Measurements from ENCODE around the gene TEX12.

Gene TEX12

GRCh38 chr11:112167145-112167544 lies at the start of gene TEX12:
TSS of gene TEX12 (plus strand) at chr11:112167372. CDS start at chr11:112169269, 1,897 bp downstream.
- Mint-ChIP-seq H3K27me3 (peaks cover 25% of the 10 kb centered on the region), H3K36me3 (ENCODE audit: low read depth) (peaks cover 3% of the 10 kb centered on the region), H3K4me1 (peaks cover 4% of the 10 kb centered on the region), H3K27ac (no peak within 1 kb of the TSS), H3K4me3 (no peak within 1 kb of the TSS), H3K9me3 (no peaks in the 10 kb centered on the region)
- ATAC-seq (no peak), DNase-seq (no peak)

- DNase-seq, result no peak
- Mint-ChIP-seq H3K36me3 (ENCODE audit: low read depth) (no peaks in the 10 kb centered on the region), H3K27me3 (no peaks in the 10 kb centered on the region), H3K27ac (no peak overlapping the region), H3K4me1 (peaks cover 20% of the 10 kb centered on the region), H3K4me3 (no peak overlapping the region), H3K9me3 (no peaks in the 10 kb centered on the region)
- peak; percentile 82 for ATAC-seq
These were observed 49.0 kb upstream of the TEX12 start for GRCh38 chr11:112118176-112118575.

GRCh38 chr11:112121981-112122615 lies 45.1 kb upstream of the TEX12 start:
- H3K4me1 Mint-ChIP-seq, result peaks cover 19% of the 10 kb centered on the region
- no peaks in the 10 kb centered on the region for H3K36me3 Mint-ChIP-seq (ENCODE audit: low read depth)
- no peak overlapping the region for H3K4me3 Mint-ChIP-seq
- no peak for DNase-seq
- H3K27me3 Mint-ChIP-seq, result no peaks in the 10 kb centered on the region
- H3K9me3 Mint-ChIP-seq, result no peaks in the 10 kb centered on the region
- no peak for ATAC-seq
- H3K27ac Mint-ChIP-seq, result no peak overlapping the region

GRCh38 chr11:112123129-112123528 lies 44.0 kb upstream of the TEX12 start:
- Mint-ChIP-seq H3K4me3 (no peak overlapping the region), H3K36me3 (ENCODE audit: low read depth) (no peaks in the 10 kb centered on the region), H3K27ac (no peak overlapping the region), H3K27me3 (no peaks in the 10 kb centered on the region), H3K9me3 (no peaks in the 10 kb centered on the region), H3K4me1 (peaks cover 18% of the 10 kb centered on the region)
- DNase-seq (no peak), ATAC-seq (no peak)

- ATAC-seq (no peak), DNase-seq (no peak)
- no peaks in the 10 kb centered on the region for H3K9me3 Mint-ChIP-seq
- no peak overlapping the region for H3K27ac Mint-ChIP-seq
- H3K4me3 Mint-ChIP-seq, result no peak overlapping the region
- peaks cover 3% of the 10 kb centered on the region for H3K4me1 Mint-ChIP-seq
- H3K27me3 Mint-ChIP-seq, result no peaks in the 10 kb centered on the region
- no peaks in the 10 kb centered on the region for H3K36me3 Mint-ChIP-seq (ENCODE audit: low read depth)
These were observed 40.1 kb upstream of the TEX12 start for GRCh38 chr11:112127056-112127455.

GRCh38 chr11:112128483-112129121 lies 38.6 kb upstream of the TEX12 start:
- DNase-seq, result no peak
- no peaks in the 10 kb centered on the region for H3K36me3 Mint-ChIP-seq (ENCODE audit: low read depth)
- H3K27me3 Mint-ChIP-seq, result no peaks in the 10 kb centered on the region
- no peak for ATAC-seq
- peaks cover 2% of the 10 kb centered on the region for H3K4me1 Mint-ChIP-seq
- H3K9me3 Mint-ChIP-seq, result no peaks in the 10 kb centered on the region
- no peak overlapping the region for H3K27ac Mint-ChIP-seq
- H3K4me3 Mint-ChIP-seq, result no peak overlapping the region

- Mint-ChIP-seq H3K36me3 (ENCODE audit: low read depth) (peaks cover 1% of the 10 kb centered on the region), H3K27me3 (no peaks in the 10 kb centered on the region), H3K4me1 (peaks cover 2% of the 10 kb centered on the region), H3K4me3 (no peak overlapping the region), H3K27ac (no peak overlapping the region), H3K9me3 (no peaks in the 10 kb centered on the region)
- DNase-seq (no peak), ATAC-seq (no peak)
These were observed 37.5 kb upstream of the TEX12 start for GRCh38 chr11:112129656-112130055.

GRCh38 chr11:112132737-112133136 lies 34.4 kb upstream of the TEX12 start:
- ATAC-seq, result no peak
- no peaks in the 10 kb centered on the region for H3K9me3 Mint-ChIP-seq
- peaks cover 2% of the 10 kb centered on the region for H3K4me1 Mint-ChIP-seq
- H3K27me3 Mint-ChIP-seq, result no peaks in the 10 kb centered on the region
- H3K36me3 Mint-ChIP-seq (ENCODE audit: low read depth), result peaks cover 1% of the 10 kb centered on the region
- DNase-seq, result no peak
- H3K27ac Mint-ChIP-seq, result no peak overlapping the region
- no peak overlapping the region for H3K4me3 Mint-ChIP-seq

- H3K4me3 Mint-ChIP-seq, result no peak overlapping the region
- no peaks in the 10 kb centered on the region for H3K27me3 Mint-ChIP-seq
- peaks cover 1% of the 10 kb centered on the region for H3K36me3 Mint-ChIP-seq (ENCODE audit: low read depth)
- H3K27ac Mint-ChIP-seq, result no peak overlapping the region
- no peak for ATAC-seq
- no peaks in the 10 kb centered on the region for H3K9me3 Mint-ChIP-seq
- no peak for DNase-seq
- peaks cover 2% of the 10 kb centered on the region for H3K4me1 Mint-ChIP-seq
These were observed 32.7 kb upstream of the TEX12 start for GRCh38 chr11:112134473-112134872.

- H3K27ac Mint-ChIP-seq, result no peak overlapping the region
- H3K4me1 Mint-ChIP-seq, result no peaks in the 10 kb centered on the region
- H3K9me3 Mint-ChIP-seq, result peaks cover 12% of the 10 kb centered on the region
- no peak for DNase-seq
- H3K36me3 Mint-ChIP-seq (ENCODE audit: low read depth), result peaks cover 6% of the 10 kb centered on the region
- H3K4me3 Mint-ChIP-seq, result no peak overlapping the region
- ATAC-seq, result no peak
- H3K27me3 Mint-ChIP-seq, result no peaks in the 10 kb centered on the region
These were observed 23.6 kb upstream of the TEX12 start for GRCh38 chr11:112143597-112143996.

- no peaks in the 10 kb centered on the region for H3K36me3 Mint-ChIP-seq (ENCODE audit: low read depth)
- H3K4me1 Mint-ChIP-seq, result no peaks in the 10 kb centered on the region
- ATAC-seq (no peak), DNase-seq (no peak)
- no peak overlapping the region for H3K4me3 Mint-ChIP-seq
- H3K27me3 Mint-ChIP-seq, result peaks cover 4% of the 10 kb centered on the region
- H3K9me3 Mint-ChIP-seq, result no peaks in the 10 kb centered on the region
- H3K27ac Mint-ChIP-seq, result no peak overlapping the region
These were observed 16.7 kb upstream of the TEX12 start for GRCh38 chr11:112150517-112150916.

GRCh38 chr11:112156153-112156955 lies 10.8 kb upstream of the TEX12 start:
- DNase-seq (no peak), ATAC-seq (no peak)
- Mint-ChIP-seq H3K9me3 (no peaks in the 10 kb centered on the region), H3K27me3 (peaks cover 4% of the 10 kb centered on the region), H3K36me3 (ENCODE audit: low read depth) (no peaks in the 10 kb centered on the region), H3K4me1 (peaks cover 5% of the 10 kb centered on the region), H3K4me3 (no peak overlapping the region), H3K27ac (no peak overlapping the region)

GRCh38 chr11:112156956-112157766 lies 10.0 kb upstream of the TEX12 start:
- Mint-ChIP-seq H3K36me3 (ENCODE audit: low read depth) (no peaks in the 10 kb centered on the region), H3K27ac (no peak overlapping the region), H3K27me3 (peaks cover 7% of the 10 kb centered on the region), H3K4me3 (no peak overlapping the region), H3K9me3 (no peaks in the 10 kb centered on the region), H3K4me1 (peaks cover 5% of the 10 kb centered on the region)
- DNase-seq (no peak), ATAC-seq (peak; percentile 84)
